Astrocyte of the spinal cord (primary cell): ENCODE measurements around the gene PATJ.
"Not testable (repeated sequence)": the region's sequence is repeated elsewhere in the genome, so short reads cannot be mapped to it uniquely, and the experiment has no call there.

Experiments
- DNase-seq: peaks from one replicate; pipeline ENCODE4 v3.0.0; 2011; ENCODE audit warnings: low read depth, low spot score
- H3K4me3 ChIP-seq: 2 replicates; pipeline ENCODE4 v1.5.1; 2011; ENCODE audit warnings: low read depth, mild to moderate bottlenecking, low read length, moderate library complexity
- in situ Hi-C: cut with HindIII; loops from 2 replicates; pipeline ENCODE4 v1.10.0; 2017; ENCODE audit warnings: low sequenced_read_pairs
- TF ChIP-seq, protein P1 (sequence below): IDR thresholded peaks from 2 replicates; pipeline ENCODE4 v1.5.1; 2012; ENCODE audit warnings: low read depth, mild to moderate bottlenecking, low read length, inconsistent platforms

Gene PATJ

DNA sequence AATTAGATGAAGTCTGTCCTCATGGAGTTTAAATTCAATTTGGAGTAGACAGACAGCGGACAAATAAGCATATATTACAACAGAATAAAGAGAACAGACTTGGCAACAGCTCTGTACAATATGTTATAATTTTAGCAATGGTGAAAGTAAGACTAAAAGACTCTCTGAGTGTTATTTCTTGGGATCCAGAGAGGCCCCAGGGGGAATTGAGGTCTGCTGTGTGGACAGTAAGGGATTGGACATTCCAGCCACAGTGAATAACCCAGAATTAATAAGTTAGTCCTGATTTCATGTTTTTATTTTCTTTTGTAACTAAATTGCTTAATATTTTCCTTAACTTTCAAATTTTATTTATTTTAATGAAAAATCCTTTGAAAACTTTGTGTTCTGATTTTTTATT lies 101.7 kb downstream of the PATJ start:
- in situ Hi-C loops: no loop called here
- H3K4me3 ChIP-seq: no peak overlapping the region
- DNase-seq: no peak
- TF ChIP-seq, protein P1, sequence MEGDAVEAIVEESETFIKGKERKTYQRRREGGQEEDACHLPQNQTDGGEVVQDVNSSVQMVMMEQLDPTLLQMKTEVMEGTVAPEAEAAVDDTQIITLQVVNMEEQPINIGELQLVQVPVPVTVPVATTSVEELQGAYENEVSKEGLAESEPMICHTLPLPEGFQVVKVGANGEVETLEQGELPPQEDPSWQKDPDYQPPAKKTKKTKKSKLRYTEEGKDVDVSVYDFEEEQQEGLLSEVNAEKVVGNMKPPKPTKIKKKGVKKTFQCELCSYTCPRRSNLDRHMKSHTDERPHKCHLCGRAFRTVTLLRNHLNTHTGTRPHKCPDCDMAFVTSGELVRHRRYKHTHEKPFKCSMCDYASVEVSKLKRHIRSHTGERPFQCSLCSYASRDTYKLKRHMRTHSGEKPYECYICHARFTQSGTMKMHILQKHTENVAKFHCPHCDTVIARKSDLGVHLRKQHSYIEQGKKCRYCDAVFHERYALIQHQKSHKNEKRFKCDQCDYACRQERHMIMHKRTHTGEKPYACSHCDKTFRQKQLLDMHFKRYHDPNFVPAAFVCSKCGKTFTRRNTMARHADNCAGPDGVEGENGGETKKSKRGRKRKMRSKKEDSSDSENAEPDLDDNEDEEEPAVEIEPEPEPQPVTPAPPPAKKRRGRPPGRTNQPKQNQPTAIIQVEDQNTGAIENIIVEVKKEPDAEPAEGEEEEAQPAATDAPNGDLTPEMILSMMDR: no peak

DNA sequence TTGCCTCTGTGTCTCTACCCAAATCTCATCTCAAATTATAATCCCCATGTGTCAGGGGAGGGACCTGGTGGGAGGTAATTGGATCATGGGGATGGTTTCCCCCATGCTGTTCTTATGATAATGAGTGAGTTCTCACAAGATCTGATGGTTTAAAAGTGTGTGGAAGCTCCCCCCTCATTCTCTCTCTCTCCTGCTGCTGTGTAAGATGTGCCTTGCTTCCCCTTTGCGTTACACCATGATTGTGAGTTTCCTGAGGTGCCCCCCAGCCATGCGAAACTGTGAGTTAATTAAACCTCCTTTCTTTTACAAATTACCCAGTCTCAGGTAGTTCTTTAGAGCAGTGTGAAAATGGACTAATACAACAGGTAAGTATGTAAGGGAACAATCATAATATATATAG lies 102.4 kb downstream of the PATJ start:
- DNase-seq, in situ Hi-C loops, H3K4me3 ChIP-seq: not testable (repeated sequence)

DNA sequence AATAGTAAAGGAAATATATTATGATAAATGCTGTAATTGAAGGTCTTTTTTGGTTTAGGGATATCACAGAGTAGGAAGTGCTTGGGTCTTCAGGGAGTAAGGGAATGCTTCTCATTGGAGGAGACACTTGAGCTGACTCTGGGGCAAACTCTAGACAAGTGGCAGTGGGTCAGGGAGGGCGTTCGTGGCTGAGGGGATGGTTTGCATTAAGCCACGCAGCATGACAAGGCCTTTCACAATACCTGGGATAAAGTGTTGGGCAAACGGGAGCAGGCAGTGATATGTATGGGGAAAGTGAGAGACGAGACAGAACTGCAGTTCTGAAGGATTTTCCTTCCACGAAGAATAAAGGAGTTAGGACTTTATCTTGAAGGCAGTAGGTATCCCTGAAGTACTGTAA lies 109.0 kb downstream of the PATJ start:
- no peak for DNase-seq
- TF ChIP-seq, protein P1: no peak
- no peak overlapping the region for H3K4me3 ChIP-seq
- in situ Hi-C loops: no loop called here

DNA sequence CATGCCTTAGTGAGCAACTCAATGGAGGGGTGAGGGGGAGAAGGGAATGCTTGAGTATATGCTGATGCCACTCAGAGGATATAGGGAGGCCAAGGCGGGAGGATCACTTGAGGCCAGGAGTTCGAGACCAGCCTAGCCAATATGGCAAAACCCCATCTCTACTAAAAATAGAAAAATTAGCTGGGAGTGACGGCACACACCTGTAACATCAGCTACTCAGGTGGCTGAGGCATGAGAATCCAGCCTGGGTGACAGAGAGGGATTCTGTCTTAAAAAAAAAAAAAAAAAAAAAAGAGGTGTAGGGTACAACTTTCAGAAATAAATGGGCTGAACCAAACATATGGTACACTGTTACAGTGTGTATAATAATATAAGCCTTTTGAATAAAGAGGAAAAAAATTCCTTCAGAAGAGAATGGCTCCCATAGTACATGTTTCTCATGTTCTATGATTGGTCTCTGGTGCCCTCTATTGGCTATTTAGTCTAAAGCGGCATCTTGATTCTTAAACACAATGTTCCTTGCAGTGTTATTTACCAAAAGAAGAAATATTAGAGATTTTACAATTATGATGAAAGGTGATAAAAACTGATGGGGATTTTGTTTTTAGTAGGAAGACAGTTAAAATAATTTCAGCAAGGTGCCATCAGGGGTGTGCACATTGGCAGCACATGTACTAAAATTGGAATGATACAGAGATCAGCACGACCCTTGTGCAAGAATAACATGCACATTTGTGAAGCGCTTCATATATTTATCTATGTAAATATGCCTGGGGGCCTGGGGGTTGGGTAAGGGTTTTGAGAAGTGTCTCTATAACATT lies 109.8 kb downstream of the PATJ start:
- peak; percentile 79 for DNase-seq
- no peak overlapping the region for H3K4me3 ChIP-seq
- TF ChIP-seq, protein P1: peak; percentile 70
- in situ Hi-C loops: no loop called here

DNA sequence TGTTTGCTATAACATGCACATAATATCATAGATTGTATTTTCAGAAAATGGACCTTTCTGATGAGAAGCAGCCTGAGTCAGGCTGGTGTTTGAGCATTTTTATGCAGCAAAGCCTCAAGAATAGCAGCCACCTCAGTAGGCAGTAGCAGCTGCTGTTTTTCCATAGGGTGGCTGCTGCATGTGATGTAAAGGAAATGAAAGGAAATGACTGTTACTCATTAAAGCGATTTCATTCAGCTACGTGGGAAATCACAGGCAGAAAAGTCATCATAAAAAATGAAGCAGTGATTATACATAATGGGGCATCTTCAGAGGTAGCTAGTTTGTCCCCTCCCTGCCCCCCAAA lies 110.4 kb downstream of the PATJ start:
- H3K4me3 ChIP-seq: no peak overlapping the region
- no peak for DNase-seq
- in situ Hi-C loops: no loop called here
- TF ChIP-seq, protein P1: no peak

DNA sequence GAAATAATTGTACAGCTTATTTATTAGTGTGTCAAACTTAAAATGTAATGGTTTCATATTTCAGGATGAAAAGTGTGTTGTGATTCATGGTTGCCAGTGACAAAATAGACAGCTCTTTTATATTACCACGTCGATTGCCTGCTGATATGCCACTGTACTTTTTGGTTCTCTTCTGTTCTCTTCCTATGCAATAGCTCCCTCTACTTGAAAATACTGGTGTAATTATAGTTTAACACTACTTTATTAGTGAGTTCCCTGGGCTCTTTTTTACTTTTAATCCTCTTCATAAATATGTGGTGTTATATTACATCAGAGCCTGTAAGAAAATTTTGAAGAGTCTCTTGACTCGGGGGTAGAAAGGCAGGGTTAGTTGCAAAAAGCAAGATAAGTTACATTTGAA lies 111.3 kb downstream of the PATJ start:
- TF ChIP-seq, protein P1: no peak
- in situ Hi-C loops: no loop called here
- no peak overlapping the region for H3K4me3 ChIP-seq
- peak; percentile 30 for DNase-seq

GRCh38 chr1:61864489-61864888 lies 122.2 kb downstream of the PATJ start:
- TF ChIP-seq, protein P1: no peak
- DNase-seq: no peak
- H3K4me3 ChIP-seq: no peak overlapping the region
- in situ Hi-C loops: no loop called here
